NCI-H1105 treated with DMSO at 0.1 percent for 48 hours (cell line): Measurements from ENCODE around the gene RBM8A.

Experiments
- DNase-seq: peaks from one replicate; lab custom pipeline; 2025; lab: John Stamatoyannopoulos, UW

RBM8A gene

GRCh38 chr1:145927063-145927886, at the start of gene RBM8A:
RBM8A (minus strand) TSS chr1:145927484; CDS start chr1:145927426, 58 bp downstream.
- peak; percentile 99 for DNase-seq

DNA sequence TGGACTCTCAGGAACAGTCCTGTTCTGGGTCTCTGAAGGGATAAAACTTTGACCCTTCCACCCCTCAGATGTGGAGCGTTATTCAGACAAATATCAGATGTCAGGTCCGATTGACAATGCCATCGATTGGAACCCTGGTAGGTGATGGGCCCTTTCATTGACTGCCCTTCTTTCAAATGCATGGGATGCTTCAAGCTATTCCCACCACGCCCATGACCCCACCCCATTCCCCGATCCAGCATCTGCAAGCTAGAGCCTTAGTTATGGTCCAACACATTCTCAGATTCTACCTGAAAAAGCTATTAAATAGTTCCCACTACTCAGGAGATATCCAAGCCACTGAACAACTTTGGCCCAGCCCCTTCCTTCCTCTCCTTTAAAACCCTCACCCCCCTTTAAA, 49.7 kb upstream of the RBM8A start:
- no peak for DNase-seq

GRCh38 chr1:145975216-145975615, 47.9 kb upstream of the RBM8A start:
- DNase-seq: no peak

GRCh38 chr1:145974721-145975120, 47.4 kb upstream of the RBM8A start:
- DNase-seq: no peak

- DNase-seq: no peak
Observed at GRCh38 chr1:145972580-145972979, 45.3 kb upstream of the RBM8A start.

- DNase-seq: no peak
Observed at GRCh38 chr1:145967288-145967687, 40.0 kb upstream of the RBM8A start.

DNA sequence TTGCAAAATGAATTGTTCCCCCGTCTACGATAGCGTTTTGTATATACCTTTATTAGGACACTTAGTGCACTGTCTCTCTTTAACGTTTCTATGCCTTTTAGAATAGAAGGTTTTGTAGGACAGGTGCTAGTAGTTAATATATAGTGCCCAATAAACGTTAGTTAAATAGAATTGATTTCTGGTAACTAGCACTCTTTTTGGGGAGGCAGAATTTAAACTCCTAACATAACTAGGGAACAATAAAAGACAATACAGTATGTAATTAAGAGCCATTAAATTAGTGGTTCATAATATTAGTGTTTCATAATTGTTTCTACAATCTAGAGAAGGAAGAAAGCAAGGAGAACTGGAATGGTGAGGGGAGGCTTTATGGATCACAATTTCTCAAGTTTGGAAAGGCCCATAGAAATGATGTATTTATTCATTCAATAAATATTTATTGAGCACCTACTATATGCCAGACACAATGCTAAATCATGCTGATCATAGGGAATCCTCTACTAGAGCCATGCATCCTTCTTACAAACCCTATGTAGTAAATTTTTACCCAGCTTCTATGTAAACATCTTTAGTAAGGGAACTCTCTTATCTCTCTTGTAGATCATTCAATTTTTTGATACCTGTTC, 37.9 kb upstream of the RBM8A start:
- DNase-seq: no peak

- DNase-seq: peak; percentile 88
Observed at GRCh38 chr1:145964328-145965118, 37.2 kb upstream of the RBM8A start, which contains the start of the genes ANKRD34A and POLR3GL. ANKRD34A (minus strand) TSS chr1:145964575; CDS start chr1:145961759, 2,816 bp downstream. POLR3GL (plus strand) TSS chr1:145964690; CDS start chr1:145974866, 10,176 bp downstream.

DNA sequence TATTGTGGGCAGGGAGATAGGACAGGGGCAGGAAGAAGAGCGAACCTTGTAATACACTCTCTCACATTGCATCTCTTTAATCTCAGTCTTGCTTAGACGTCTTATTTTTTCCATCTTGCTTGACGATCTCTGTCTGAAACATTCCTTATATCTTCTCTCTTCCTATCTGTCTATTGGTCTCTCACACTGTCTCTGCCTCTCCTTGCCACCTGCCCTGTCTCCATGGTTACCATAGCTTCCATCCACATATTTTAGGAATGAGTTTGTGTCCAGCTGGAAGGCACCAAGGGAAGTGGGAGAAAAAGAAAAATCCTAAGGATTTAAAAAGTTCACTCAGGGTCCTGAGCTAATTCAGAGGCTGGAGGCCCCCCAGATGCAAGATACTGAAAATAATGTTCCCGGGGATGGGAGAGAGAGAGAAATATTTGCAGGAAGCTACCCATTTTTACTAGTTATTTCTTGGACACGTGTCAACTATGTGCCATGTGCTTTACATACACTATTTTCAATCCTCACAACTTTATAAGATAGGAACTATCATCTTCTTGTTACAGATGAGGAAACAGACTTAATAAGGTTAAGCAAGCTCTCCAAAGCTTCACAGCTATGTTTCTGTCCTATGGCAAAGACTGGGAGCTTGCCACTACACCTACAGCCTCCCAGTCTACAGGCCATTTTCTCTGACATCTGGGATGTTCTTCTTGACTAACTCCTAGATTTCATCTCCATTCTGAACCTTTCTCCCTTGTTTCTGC, 36.2 kb upstream of the RBM8A start:
- peak; percentile 28 for DNase-seq

- no peak for DNase-seq
Observed at GRCh38 chr1:145962157-145963102, 35.1 kb upstream of the RBM8A start.

DNA sequence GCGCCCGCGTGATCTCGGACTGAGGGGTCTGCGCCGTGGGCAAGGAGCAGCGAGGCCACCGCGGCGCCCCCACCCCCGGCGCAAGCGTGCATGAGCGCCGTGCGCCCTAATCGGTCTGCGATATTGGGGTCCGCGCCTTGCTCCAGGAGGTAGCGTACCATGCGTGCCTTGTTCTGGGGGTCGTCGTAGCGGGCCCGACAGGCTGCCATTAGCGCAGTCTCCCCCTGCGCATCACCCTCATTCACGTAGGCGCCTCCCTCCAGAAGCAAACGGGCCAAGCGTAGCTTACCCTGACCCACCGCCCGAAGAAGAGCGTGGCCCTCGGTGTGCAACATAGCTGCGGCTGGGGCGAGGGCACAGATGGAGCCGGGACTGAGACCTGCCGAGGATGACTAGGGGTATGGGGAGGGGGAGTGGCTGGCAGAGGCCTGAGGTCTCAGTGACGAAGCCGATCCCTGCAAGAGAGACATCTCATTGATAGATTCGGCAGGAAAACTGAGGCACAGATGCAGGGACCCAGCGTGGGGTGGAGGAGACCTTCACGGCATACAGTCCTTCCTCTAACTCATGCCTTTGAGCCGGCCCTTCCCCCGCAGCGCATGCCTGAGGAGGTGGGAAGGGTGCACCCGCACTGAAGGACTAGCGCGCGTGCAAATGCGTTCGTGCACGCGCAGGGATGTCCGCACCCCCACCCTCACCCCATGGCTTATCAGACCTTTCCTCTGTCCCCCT, 34.3 kb upstream of the RBM8A start:
- DNase-seq: peak; percentile 10

DNA sequence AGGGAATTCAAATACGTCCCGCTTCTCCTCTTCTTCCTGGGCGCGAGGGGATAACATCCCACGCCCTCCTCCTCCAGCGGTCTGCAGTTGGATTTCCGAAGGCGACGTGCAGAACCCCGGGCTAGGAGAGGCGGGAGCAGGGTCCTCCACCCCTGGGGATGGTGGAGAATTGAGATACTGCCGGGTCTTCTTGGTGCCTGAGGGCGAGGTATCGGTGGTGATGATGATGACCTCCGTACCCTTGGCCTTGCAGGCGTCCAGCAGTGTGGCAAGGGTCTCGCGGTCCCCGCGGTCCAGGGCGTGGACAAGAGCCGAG, 33.8 kb upstream of the RBM8A start:
- no peak for DNase-seq

- peak; percentile 77 for DNase-seq
Observed at GRCh38 chr1:145960468-145961108, 33.3 kb upstream of the RBM8A start.

DNA sequence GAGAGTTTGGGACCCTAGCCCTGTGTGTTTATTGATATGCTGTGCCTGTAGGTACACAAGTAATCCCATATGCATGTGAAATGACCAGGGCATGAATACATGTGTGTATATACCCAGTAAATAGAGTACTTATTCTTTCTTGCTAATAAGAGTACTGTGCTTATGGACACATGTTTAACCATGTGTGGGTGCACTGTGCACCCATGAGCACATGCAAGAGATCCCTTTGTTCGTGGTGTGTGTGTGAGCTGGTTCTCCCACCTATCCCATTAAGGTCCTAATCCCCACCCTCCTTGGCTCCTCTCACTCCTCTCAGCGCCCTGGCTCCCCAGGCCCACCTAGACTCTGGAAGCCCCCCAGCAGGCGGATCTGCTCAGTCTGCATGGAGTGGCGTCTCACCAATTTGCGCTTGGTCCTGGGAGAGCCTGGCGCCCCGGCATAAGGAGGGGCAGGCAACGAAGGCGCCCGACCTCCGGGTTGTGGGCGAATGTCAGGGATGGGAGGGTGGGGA, 32.7 kb upstream of the RBM8A start:
- no peak for DNase-seq

GRCh38 chr1:145959333-145959732, 32.0 kb upstream of the RBM8A start:
- no peak for DNase-seq

DNA sequence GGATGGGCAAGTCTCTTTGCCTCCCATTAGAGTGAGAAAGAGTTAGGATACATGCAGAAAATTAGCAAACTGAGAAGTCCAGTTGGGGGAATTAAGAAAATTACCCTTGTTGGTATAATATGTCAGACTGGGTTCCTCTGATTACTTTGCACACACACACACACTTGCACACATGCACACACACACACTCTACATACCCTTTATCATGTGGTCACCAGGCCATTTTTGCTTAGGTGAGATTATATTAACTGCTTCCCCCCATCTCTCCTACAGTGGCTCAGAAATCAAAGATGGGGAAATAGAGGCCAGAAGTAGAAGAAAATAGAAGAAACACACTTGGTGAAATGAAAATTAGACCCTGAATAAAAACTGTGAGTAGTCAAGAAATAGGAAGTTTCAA, 31.4 kb upstream of the RBM8A start:
- no peak for DNase-seq

GRCh38 chr1:145957443-145958319, 30.4 kb upstream of the RBM8A start, which contains the start of gene LIX1L:
LIX1L (minus strand) TSS chr1:145958017; CDS start chr1:145957927, 90 bp downstream.
- peak; percentile 97 for DNase-seq

DNA sequence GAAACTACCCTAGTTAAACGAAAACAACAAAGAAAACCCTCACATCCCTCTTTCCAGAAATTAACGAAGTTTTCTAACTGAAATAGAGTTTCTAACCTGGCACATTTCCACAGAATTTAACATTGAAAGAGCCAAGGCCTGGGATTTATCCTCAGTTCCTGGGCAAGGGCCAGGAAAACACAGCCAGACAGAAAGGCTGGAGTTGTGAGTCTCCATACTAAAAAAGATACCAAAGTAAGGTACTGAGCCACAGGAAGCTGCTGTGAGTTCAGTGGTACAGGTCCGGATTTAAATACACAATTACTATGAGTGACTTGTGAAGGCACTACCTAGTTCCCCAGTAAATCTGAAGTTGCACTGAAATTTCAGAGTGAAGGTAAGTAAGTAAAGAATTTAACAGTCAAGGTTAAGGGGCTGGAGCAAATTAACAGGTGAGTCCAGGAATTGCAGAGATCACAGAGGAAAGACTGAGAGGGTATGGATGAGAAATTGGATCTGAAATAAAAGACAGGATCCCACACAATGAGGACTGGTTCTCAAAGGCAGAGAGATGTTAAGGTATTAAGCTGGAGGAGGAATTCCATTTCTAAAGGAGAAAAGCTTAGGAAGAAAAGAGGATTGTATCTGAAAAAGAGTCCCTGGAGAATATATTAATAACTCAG, 29.6 kb upstream of the RBM8A start:
- DNase-seq: no peak
